HG03457 (cell line): ENCODE data around the gene DOK6.

Source experiments
- ATAC-seq: cut with Tn5 transposase; IDR thresholded peaks from one replicate; pipeline ENCODE4 v1.9.1; 2021; ENCODE audit warnings: moderate number of reproducible peaks; ENCODE audit not compliant: unreplicated experiment

The DOK6 gene

GRCh38 chr18:69890558-69890957 is 489.9 kb downstream of the DOK6 start:
- ATAC-seq, result no peak

GRCh38 chr18:69894467-69894866 is 493.8 kb downstream of the DOK6 start:
- no peak for ATAC-seq

DNA sequence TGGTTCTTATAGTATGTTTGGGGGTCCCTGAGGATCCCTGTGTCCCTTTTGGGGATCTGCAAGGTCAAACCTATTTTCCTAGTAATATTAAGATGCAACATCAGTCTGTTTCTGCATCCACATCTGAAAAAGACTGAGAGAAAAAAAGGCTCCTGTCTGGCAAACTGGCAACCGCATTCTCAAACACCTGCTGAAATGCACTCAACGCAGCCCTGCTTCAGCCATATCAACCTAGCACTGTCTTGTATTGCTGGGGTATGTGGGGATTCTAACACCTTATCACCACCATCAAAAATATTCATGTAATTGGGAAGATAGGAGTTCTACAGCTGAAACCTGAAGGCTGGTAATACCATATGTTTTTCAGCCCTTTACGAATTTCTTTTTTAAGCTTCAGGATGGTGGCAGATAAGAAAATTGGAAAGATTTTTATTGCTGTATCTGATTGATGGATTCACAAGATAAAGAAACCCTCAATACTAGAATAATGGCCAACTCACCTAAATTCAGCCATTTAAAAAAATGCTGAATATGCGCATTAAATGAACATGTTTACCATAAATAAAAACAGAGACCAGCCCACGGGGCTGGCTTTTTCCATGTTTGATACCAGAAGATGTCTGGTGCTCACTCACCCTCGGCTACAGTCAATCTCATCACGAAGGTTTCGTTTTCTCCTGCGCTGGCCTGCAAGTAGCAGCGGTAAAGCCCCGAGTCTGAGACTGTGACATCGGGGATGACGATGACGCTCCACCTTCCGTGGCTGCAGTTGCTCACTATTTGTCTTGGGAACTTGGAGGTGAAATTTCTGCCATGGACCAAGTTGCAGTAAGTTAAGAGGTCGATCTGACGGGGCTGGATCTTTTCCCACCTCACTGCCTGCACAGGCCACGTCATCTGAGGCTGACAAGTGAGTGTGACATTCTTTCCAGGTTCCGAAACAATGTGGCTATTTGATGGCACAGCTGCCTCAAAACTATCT is 494.7 kb downstream of the DOK6 start:
- no peak for ATAC-seq

- ATAC-seq, result peak; percentile 45
Observed at GRCh38 chr18:69897397-69898108, 496.9 kb downstream of the DOK6 start.

DNA sequence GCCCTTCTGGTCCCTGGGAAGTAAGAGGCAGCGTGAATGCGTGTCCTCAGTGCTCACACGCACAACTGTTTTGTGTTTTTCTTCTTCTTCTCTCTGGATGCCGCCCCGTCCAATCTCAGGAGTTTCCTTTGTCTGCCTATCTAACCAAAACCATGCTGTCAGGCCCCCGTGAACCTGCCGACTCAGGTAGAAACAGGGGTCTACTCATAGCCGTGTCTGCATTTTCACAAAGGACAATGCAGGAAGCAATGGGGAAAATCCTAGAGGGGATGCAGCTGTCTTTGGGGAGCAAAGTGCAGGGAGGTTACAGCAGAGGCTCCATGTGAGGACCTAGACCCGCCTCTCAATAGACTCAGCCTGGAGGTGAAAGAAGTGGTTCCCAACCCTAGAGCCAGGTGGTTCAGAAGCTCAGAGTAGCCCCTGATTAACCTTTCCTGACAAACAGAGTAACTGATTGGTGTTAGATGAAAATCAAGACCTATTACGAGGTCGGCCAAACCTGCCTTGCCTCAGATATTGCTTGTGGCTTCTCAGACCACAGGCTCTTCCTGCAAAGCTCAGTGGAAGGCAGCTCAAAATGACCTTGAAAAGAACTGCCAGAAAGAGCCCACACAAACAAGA is 497.7 kb downstream of the DOK6 start:
- ATAC-seq, result peak; percentile 47
